ENCODE data around the gene ZFHX2.
A peak's percentile ranks its signal among the peaks of the same experiment; 100 is the strongest.
"Not testable (repeated sequence)": the region's sequence is repeated elsewhere in the genome, so short reads cannot be mapped to it uniquely, and the experiment has no call there.

Gene ZFHX2

DNA sequence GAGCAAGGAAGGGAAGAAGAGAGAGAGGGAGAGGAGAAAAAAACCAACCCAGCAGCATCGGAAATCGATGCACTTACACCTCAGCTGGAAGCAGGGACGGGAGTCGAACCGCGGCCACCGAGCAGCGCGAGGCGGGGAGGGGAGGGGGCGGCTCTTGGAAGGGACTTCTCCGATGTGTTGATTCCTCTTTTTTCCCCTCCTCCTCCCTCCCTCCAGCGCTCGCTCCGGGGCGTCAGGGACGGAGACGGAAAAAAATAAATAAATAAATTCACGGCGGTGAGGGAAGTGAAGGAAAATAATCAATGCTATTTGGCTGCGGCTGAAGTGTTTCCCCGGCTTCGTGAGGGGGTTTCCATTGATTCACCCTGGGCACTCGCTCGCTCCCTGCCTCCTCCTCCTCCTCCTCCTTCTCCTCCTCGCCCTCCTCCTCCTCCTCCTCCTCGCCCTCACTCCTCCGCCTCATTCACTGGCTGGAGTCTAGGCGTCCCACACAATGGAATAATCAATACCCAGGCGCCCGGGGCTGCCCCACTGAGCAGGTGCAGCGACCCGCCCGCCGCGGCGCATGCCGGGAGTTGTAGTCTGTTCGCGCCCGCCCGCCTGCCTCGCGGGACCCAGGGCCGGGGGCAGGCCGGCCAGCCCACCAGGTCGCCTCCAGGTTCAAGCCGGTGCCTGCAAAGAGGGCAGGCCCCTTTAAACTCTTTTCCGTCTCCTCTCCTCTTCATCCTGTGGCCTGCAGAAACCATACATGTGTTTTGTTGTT is at the start of gene ZFHX2:
Gene ZFHX2 (minus strand): TSS at position 500 of the 763 bp plus-strand sequence. CDS start 16,440 bp downstream, outside the sequence.
- peak; percentile 85 for DNase-seq

DNA sequence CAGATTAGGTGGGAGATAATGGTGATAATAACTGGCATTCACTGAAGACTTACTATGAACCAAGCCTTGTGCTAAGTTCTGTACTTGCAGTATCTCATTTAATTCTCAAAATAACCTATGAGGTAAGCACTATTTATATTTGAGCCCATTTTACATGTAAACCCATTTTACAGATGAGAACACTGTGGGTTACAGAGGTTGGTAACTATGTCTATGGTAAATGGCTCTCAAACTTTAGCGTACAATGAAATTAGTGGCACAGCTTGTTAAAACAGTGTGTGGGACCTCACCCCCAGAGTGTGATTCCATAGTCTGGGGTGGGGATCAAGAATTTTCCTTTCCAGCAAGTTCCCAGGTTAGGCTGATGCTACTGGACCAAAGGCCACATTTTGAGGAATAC is 49.2 kb upstream of the ZFHX2 start:
- DNase-seq: no peak

DNA sequence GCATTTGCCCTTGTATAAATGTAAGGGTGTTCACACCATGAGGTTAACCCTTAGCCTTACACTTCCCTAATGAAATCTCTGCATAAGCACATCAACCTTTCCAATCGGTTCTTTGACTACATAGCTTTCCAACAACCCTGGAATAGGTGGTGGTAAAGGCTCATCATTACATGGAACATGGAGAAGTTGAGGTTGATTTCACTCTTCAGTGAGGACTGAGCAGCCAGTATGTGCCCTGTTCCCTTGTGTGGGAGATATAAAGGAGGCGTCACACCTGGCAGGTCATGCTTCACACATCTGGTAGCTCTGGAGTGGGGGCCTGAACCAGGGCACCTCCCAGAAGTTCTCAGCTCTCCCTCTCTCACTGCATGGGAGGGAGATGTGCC is 48.8 kb upstream of the ZFHX2 start:
- no peak for DNase-seq

DNA sequence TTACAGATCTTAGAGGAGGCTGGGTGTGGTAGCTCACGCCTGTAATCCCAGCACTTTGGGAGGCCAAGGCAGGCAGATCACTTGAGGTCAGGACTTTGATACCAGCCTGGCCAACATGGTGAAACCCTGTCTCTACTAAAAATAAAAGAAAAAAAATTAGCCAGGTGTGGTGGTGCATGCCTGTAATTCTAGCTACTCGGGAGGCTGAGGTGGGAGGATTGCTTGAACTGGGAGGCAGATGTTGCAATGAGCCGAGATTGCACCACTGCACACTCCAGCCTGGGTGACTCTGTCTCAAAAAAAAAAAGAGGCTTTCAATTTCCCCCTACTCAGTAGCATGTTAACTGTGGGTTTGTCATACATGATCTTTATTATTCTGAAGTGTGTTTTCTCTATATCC is 42.6 kb upstream of the ZFHX2 start:
- DNase-seq: not testable (repeated sequence)

DNA sequence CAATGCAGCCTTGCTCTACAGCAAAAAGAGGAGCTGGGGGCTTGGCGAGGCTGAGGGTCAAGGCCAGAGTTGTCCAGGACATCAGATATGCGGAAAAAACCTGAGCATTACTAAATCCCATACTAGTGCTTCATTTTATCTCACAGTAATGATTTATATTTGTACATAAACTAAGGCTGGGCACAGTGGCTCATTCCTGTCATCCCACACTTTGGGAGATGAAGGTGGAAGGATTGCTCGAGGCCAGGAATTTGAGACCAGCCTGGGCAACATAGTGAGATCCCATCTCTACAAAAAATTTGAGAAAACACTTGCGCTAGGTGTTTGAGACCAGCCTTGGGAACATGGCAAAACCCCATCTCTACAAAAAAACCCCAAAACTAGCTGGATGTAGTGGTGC is 38.6 kb upstream of the ZFHX2 start:
- no peak for DNase-seq

DNA sequence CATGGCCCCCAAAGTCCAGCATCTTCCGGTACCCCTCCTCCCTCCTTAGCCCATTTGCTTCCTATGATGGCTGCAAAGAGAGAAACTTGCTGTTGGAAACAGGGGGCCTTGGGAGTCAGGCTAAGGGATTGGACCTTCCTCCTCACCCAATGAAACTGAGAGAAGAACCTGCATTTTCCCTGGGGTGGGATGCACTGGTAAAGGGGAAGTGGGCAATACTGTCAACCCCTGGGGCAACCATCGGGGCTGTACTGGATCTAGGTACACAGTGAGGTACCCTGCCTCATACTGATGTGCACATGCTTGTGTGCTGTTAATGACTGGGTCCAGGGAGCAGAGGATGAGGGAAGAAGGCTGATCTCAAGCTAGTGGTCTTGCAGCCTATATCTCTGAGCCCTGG is 38.0 kb upstream of the ZFHX2 start:
- DNase-seq: no peak

DNA sequence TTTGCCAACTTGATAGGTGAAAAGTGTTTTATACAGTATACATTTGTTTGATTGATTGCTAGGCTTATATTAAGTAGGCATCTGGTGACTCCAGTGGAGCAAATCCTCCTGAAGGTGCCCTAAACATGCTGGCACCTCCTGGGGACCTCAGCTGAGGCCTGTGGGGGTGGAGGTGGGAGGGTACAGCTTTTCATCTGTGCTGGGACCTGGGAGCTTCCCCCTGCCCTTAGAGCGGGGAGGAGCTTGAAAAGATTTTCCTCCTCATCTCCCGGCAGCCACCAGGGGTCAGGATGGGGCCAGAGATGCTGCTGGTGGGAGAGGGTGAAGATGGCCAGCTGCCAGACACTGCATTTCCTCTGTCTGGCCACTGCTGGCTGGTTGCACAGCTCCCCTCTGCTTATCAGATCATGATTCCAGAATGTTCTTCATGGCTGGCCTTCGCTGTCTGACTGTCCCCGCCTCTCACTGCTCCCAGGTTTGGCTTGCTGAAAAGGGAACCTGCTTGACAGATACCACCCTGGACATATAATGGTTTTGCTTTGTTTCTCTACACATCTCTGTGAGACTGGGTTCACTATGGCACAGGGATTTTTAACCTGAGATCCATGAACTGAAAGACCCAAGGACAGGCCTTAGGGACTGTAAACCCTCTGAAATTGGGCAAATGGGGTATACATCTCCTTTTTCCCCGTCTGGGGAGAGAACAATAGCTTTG is 37.5 kb upstream of the ZFHX2 start:
- peak; percentile 78 for DNase-seq

DNA sequence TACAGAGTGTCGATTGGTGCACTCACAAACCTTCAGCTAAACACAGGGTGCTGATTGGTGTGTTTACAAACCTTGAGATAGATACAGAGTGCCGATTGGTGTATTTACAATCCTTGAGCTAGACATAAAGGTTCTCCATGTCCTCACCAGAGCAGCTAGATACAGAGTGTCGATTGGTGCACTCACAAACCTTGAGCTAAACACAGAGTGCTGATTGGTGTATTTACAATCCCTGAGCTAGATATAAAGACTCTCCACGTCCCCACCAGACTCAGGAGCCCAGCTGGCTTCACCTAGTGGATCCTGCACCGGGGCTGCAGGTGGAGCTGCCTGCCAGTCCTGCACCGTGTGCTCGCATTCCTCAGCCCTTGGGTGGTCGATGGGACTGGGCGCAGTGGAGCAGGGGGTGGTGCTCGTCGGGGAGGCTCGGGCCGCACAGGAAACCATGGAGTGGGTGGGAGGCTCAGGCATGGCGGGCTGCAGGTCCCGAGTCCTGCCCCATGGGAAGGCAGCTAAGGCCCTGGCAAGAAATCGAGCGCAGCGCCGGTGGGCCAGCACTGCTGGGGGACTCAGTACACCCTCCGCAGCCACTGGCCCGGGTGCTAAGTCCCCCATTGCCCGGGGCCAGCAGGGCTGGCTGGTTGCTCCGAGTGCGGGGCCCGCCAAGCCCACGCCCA is 33.1 kb upstream of the ZFHX2 start:
- DNase-seq: not testable (repeated sequence)

DNA sequence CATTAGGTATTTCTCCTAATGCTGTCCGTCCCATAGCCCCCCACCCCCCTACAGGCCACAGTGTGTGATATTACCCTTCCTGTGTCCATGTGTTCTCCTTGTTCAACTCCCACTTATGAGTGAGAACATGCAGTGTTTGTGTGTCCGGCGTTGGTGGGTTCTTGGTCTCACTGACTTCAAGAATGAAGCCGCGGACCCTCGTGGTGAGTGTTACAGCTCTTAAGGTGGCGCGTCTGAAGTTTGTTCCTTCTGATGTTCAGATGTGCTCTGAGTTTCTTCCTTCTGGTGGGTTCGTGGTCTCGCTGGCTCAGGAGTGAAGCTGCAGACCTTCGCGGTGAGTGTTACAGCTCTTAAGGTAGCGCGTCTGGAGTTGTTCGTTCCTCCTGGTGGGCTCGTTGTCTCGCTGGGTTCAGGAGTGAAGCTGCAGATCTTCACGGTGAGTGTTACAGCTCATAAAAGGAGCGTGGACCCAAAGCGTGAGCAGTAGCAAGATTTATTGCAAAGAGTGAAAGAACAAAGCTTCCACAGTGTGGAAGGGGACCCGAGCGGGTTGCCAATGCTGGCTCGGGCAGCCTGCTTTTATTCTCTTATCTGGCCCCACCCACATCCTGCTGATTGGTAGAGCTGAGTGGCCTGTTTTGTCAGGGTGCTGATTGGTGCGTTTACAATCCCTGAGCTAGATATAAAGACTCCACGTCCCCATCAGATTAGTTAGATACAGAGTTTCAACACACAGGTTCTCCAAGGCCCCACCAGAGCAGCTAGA is 32.4 kb upstream of the ZFHX2 start:
- DNase-seq: not testable (repeated sequence)

DNA sequence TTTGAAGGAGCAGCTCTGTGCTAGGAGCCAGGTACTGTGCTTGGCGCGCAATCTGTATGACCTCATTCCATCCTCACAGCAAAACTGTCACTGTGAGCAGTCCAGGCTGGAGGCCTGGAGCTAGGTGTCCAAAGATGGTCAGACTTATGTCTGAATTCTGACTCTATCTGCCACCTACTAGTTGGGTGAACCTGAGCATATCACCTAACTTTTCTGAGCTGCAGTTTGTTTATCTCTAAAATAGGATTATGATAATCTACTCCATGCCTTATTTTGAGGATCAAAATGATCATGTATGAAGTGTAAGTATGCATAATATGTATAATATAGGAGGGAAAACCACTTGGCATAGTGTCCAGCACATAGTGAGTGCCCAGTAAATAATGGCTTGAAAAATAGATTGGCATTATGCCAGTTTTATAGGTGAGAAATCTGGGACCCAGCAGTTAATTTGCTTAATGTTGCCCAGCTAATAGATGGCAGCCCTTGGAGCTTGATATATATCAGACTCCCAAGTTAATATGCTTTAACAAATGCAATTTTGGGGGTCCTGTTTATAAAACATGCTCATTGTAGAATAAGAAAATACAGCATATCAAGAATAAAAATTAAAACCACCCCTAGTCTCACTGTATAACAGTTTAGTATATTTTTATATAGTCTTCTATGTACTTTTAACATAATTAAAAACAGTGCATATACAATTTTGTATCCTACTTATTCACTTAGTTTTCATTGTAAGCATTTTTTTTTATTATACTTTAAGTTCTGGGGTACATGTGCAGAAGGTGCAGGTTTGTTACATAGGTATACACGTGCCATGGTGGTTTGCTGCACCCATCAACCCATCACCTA is 31.6 kb upstream of the ZFHX2 start:
- no peak for DNase-seq

DNA sequence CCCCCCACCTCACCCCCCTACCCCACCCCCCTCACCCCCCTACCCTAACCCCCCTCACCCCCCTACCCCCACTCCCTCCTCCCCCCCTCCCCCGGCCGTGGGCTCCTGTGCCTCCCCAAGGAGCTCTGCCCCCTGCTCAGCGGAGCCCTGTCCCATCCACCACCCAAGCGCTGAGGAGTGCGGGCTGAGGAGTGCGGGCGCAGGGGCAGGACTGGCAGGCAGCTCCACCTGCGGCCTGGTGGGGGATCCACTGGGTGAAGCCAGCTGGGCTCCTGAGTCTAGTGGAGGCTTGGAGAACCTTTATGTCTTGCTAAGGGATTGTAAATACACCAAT is 29.4 kb upstream of the ZFHX2 start:
- no peak for DNase-seq

DNA sequence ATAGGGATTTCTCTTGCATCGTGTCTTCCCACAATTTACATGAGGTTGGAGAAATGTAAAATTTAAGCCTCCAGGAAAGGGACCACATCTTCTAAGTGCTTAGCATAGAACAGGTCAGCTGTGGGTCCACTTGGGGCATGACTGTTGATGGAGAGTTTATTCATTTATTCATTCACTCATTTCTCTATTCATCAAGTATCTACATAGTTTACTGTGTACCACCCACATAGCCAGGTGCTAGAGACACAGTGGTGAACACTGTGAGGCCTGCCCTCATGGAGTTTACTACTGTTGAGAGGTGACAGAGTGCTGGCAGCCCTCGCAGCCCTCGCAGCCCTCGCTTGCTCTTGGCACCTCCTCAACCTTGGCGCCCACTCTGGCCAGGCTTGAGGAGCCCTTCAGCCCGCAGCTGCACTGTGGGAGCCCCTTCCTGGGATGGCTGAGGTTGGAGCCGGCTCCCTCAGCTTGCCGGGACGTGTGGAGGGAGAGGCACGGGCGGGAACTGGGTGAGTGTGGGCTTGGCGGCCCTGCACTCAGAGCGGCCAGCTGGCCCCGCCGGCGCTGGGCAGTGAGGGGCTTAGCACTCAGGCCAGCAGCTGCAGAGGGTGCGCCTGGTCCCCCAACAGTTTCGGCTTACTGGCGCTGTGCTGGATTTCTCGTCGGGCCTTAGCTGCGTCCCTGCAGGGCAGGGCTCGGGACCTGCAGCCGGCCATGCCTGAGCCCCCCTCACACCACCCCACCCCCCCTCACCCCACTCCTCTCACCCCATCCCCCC is 28.8 kb upstream of the ZFHX2 start:
- DNase-seq: no peak

DNA sequence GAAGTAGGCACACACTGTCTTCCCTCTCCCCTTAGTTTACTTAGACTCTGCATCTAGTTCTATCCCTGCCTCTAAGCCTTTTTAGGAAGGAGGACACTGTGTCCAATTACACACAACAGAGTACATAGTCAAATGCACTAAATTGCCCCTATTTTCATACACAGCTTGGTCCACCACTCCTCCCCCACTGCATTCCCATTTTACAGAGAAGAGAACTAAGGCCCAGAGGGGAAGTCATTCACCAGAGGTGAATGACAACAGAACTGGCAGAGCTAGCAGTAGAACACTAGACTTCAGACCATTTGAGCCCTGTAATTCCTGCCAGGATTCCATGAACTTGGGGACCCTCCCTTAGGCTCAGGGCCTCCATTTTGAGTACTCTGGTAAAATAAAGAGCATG is 28.2 kb upstream of the ZFHX2 start:
- DNase-seq: no peak

DNA sequence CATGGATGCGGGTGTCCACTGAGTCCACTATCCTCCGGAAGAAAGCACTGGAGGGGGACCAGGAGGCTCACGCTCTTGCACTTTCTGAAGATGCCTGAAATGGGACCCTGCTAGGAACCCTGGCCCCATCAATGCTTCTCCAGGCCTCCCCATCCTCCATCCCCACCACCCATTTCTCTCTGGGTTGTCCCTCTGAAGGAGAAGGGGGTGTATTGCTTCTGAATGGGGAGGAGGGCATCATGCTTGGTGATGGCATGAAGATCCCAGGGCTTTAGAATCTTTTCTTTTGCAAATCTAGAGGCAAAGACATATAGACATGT is 27.7 kb upstream of the ZFHX2 start:
- no peak for DNase-seq

DNA sequence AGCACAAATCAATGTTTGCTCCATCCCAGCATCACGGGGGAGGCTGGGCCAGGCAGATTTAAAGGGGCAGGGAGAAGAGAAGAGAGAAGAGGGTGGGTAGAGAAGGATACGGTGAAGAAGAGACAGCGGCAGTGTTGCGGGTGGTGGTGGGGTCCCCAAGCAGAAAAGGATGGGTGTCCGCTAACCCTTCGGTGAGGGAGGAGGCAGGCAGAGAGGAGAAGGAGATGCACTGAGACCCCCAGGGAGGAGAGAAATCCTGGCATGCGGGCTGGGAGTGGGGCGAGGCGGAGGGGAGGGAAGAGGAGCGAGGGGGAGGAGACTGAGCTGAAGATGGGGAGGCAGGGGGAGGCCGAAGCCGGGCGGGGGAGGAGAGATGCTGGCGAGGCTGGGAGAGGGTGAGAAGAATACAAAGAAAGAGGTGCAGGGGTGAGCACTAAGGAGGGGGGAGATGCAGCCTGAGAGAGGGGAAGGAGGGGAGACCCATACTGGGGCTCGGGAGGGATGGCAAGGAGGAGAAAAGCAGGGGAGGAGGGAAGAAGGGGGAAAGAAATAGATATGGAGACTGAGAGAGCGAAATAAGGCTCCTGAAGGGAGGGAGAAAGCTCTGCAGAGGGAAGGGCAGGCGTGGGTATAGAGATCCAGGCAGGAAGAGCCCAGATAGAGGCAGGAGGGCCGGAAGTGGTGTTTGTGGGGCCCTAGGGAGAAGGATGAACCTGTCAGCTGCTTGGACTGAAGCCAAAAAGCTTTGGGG is 27.2 kb upstream of the ZFHX2 start, which contains the start of gene JPH4:
Gene JPH4 (minus strand): TSS at position 231 of the 751 bp plus-strand sequence. CDS start 1,337 bp downstream, outside the sequence.
- no peak for DNase-seq

DNA sequence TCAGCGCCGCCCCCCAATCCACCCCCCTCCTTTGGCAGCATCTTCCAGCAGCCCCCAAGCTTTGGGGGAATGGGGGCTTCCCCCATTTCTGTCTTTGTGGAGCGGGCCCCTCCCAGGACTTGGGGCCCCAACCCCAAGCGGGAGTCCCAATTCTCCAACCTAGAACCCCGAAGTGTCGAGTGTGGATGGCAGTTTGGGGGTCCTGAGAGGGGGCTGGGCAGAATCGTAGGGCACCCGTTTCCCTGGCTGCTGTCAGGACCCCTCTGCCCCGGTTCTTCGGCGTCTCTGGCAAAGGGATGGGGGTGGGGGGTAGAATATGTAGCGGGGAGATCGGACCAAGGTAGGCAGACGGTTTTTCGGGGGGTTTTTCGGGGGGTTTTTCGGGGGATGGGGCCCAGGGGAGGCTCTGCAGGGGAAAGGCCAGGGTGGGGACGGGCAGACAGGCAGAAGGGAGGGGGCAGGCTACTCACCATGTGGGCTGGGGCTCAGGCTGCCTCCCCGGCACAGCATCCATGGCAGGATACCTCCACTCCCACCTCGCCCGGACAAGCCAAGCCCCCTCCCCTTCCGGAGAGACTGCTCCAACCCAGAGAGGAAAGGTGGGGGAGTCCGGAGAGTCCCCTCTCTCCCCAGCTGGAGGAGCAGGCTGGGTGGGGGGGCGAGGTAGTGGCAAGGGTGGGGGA is 26.3 kb upstream of the ZFHX2 start:
- DNase-seq: no peak

DNA sequence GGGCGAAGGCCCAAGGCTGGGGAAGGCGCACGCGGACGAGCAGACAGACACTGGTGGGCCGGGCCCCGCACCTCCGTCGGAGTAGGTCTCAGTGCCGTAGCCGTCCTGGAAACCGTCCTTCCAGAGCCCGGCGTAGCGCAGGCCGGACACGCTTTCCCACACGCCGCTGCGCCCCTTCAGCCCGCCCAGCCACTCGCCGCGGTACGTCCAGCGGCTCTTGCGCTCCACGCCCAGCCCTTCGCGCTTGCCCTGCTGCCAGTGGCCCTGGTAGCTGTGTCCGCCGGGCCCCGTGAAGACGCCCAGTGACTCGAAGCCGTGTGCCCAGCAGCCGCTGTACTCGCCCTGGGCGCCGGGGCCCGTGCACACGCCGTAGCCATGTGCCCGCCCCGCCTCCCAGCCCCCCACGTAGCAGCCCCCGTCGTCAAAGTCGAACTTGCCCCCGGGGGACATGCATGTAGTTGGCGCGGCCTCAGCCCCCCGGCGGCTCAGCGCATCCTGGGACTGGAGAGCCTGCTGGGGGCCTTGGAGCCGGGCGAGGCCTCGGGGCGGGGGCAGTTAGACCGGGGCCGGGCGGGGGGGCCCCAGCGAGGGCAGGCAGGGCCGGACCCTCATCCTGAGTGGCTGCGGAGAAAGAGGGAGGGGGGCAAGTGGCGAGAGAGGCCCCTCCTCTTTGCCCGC is 25.6 kb upstream of the ZFHX2 start:
- DNase-seq: no peak

DNA sequence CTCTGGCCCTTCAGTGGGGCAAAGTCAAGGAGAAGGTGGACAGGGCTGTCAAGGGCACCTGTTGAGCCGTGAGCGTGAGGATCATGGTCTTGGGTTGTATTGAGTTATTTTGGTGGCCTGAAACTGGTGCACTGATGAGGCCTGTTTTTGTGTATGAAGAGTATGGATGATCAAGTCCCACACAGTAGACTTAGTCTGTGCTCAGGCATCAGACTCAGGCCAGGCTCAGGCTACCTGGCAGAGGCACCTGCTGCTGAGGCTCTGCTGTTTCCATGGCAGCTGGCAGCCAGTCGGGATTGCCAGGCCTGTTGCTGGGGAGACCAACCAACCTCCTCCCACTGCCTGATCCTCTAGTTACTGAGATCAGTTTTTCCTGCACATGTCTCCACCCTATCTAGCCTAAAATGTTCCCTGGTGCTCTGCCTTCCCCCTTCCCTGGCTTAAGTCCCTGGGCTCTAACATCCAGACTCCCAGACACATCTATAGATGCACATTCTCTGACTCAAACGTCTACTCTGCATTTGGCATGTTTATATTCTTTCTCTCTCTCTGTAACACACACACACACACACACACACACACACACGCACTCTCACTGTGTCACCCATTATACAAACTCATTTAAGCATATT is 21.9 kb upstream of the ZFHX2 start:
- DNase-seq: no peak

DNA sequence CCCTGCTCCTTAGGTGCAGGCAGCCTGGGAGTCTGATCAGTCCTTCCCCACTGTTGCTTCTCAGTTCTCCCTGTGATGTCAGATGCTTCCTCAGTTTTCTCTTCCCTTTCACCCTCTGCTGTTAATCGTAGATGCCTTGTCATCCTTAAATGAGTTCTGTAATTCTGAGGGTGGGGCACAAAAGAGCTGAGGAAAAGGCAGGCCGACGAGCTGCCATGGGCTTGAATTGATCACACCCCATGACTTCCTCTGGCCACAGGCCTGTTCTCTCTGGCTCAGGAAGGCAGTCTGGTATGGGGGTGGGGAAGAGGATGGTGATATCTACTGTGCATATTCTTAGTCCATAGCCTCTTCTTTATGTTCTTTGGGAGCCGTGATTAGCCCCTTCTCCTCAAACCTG is 21.3 kb upstream of the ZFHX2 start:
- DNase-seq: no peak

All from activated naive CD4-positive, alpha-beta T cell treated with anti-CD3 and anti-CD28 coated beads, Interleukin-2, amount 50 U/mL, for 16 hours (primary cell).